Neural crest cell (in vitro differentiated cells): Measurements from ENCODE around the gene HYAL4. TPM values are rescaled to one million over a fixed set of nuclear protein-coding genes. Genes with fewer than 3 reads are reported as not detected.

Experiments used
- DNase-seq: peaks from one replicate; pipeline ENCODE4 v3.0.0; 2021; ENCODE audit warnings: low read depth, mixed read lengths, low spot score
- H3K27ac Mint-ChIP-seq: one replicate; pipeline ENCODE4 v1.8.0; 2021; ENCODE audit warnings: mild to moderate bottlenecking, mixed read lengths; ENCODE audit not compliant: unreplicated experiment
- H3K27me3 Mint-ChIP-seq: 2 replicates; pipeline ENCODE4 v1.8.0; 2021; ENCODE audit warnings: low read depth, mild to moderate bottlenecking, mixed read lengths
- H3K36me3 Mint-ChIP-seq: 2 replicates; pipeline ENCODE4 v1.8.0; 2021; ENCODE audit warnings: low read depth, mild to moderate bottlenecking, mixed read lengths
- H3K4me1 Mint-ChIP-seq: 2 replicates; pipeline ENCODE4 v1.8.0; 2021; ENCODE audit warnings: mixed read lengths
- H3K4me3 Mint-ChIP-seq: one replicate; pipeline ENCODE4 v1.8.0; 2021; ENCODE audit warnings: mild to moderate bottlenecking, mixed read lengths
- H3K9me3 Mint-ChIP-seq: 2 replicates; pipeline ENCODE4 v1.8.0; 2021; ENCODE audit warnings: mixed read lengths
- total RNA-seq: library from RNA; stranded (reverse); gene quantifications from 2 replicates; pipeline ENCODE4 v1.2.1, GENCODE V29; 2021
- TF ChIP-seq, protein P1 (sequence below): fragments of 200-600 bp; sonication (generic); conservative IDR thresholded peaks from 2 replicates; pipeline ENCODE4 v1.5.0; 2021; ENCODE audit warnings: antibody characterized with exemption, mild to moderate bottlenecking

HYAL4 gene
- total RNA-seq, 1 donor from 2014 or later = not detected

- H3K4me1 Mint-ChIP-seq = no peaks in the 10 kb centered on the region
- H3K27me3 Mint-ChIP-seq = no peaks in the 10 kb centered on the region
- TF ChIP-seq, protein P1, sequence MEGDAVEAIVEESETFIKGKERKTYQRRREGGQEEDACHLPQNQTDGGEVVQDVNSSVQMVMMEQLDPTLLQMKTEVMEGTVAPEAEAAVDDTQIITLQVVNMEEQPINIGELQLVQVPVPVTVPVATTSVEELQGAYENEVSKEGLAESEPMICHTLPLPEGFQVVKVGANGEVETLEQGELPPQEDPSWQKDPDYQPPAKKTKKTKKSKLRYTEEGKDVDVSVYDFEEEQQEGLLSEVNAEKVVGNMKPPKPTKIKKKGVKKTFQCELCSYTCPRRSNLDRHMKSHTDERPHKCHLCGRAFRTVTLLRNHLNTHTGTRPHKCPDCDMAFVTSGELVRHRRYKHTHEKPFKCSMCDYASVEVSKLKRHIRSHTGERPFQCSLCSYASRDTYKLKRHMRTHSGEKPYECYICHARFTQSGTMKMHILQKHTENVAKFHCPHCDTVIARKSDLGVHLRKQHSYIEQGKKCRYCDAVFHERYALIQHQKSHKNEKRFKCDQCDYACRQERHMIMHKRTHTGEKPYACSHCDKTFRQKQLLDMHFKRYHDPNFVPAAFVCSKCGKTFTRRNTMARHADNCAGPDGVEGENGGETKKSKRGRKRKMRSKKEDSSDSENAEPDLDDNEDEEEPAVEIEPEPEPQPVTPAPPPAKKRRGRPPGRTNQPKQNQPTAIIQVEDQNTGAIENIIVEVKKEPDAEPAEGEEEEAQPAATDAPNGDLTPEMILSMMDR = no peak
- no peak for DNase-seq
- H3K9me3 Mint-ChIP-seq = peaks cover 6% of the 10 kb centered on the region
- no peaks in the 10 kb centered on the region for H3K36me3 Mint-ChIP-seq
- no peak overlapping the region for H3K4me3 Mint-ChIP-seq
- no peak overlapping the region for H3K27ac Mint-ChIP-seq
Observed at GRCh38 chr7:123917878-123918277, 72.9 kb downstream of the HYAL4 start.

- TF ChIP-seq, protein P1 = no peak
- H3K9me3 Mint-ChIP-seq = peaks cover 6% of the 10 kb centered on the region
- H3K27me3 Mint-ChIP-seq = no peaks in the 10 kb centered on the region
- H3K27ac Mint-ChIP-seq = no peak overlapping the region
- no peak overlapping the region for H3K4me3 Mint-ChIP-seq
- no peak for DNase-seq
- no peaks in the 10 kb centered on the region for H3K4me1 Mint-ChIP-seq
- no peaks in the 10 kb centered on the region for H3K36me3 Mint-ChIP-seq
Observed at GRCh38 chr7:123918309-123918708, 73.3 kb downstream of the HYAL4 start.

DNA sequence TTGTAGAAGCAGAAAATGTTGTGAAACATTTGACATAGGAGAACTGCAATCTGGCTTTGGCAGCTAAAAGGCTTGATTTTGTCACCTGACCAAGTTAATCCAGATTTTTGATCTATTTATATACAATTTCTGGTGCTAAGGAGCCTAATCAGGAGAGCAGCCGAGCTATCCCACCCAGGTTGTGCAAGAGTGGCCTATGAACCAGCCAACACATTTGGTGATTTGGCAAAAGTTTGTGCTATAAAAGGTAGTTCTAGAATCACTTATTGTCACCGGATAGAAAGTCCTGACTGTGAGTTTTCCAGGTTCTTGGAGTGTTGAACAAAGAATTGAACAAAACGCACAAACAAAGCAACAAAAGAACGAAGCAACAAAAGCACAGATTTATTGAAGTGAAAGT, 78.6 kb downstream of the HYAL4 start:
- TF ChIP-seq, protein P1 = no peak
- H3K4me1 Mint-ChIP-seq = no peaks in the 10 kb centered on the region
- no peak overlapping the region for H3K27ac Mint-ChIP-seq
- no peaks in the 10 kb centered on the region for H3K27me3 Mint-ChIP-seq
- H3K9me3 Mint-ChIP-seq = peaks cover 2% of the 10 kb centered on the region
- H3K4me3 Mint-ChIP-seq = no peak overlapping the region
- no peaks in the 10 kb centered on the region for H3K36me3 Mint-ChIP-seq
- DNase-seq = no peak

DNA sequence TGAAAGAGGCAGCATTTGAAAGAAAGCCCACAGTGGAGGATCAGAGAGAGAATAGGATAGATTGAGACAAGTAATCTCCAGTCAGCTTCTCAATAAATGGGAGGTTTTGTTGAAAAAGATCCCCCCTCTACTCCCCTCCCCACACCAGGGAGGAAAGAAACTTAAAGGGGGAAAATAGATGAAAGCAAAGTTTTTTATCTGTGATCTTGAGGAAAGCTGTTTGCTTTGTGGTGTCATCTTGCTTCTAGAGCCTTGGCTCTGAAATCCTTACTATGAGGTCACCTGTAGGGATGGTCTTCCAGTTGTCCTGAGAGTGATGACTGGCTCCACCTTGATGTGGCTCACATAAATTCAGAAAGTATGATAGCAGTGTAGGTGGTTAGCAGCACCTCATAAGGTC, 80.0 kb downstream of the HYAL4 start, which contains the start of gene SPAM1:
Gene SPAM1, plus strand, starts transcription at position 301 of the 400 bp plus-strand sequence. CDS start 28,330 bp downstream, outside the sequence.
- peaks cover 2% of the 10 kb centered on the region for H3K9me3 Mint-ChIP-seq
- TF ChIP-seq, protein P1 = no peak
- H3K4me3 Mint-ChIP-seq = no peak within 1 kb of the TSS
- H3K4me1 Mint-ChIP-seq = no peaks in the 10 kb centered on the region
- no peaks in the 10 kb centered on the region for H3K27me3 Mint-ChIP-seq
- H3K27ac Mint-ChIP-seq = no peak within 1 kb of the TSS
- no peaks in the 10 kb centered on the region for H3K36me3 Mint-ChIP-seq
- DNase-seq = no peak

Other genes starting within 250 kb of the HYAL4 start
- not detected in 2 replicates for gene ASB15, start 243.3 kb upstream of the HYAL4 start, total RNA-seq
- gene LMOD2, start 189.3 kb upstream of the HYAL4 start, total RNA-seq = not detected in 2 replicates
- gene WASL, start 96.2 kb upstream of the HYAL4 start, total RNA-seq = 30.4 and 32.5 TPM in 2 replicates
- not detected in 2 replicates for gene SPAM1, start 80.1 kb downstream of the HYAL4 start, total RNA-seq
- 10.3 and 10.9 TPM in 2 replicates for gene TMEM229A, start 187.9 kb downstream of the HYAL4 start, total RNA-seq